ENCODE measurements around the gene BICC1. TPM values are rescaled to one million over a fixed set of nuclear protein-coding genes. Genes with fewer than 3 reads are reported as not detected.

BICC1 gene
- total RNA-seq, 1 experiment from 2014 or later: not detected

DNA sequence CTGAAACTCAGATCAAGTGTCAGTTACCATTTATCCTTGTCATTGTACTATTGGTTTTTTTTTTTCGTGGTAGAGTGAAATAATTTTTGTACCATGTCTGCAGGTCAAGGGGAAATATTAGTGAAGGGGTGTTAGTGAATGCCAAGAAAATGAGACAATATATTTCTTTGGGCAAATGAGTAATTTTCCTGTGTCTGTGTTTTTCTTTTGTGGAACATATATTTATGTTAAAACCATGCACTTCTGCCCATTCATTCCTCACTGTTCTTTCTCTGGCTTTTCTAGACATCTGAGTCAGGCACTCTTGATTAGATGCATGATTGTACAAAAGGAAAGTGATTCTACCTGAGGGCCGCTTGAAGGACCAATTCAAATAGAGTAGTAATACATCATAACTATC is 161.6 kb downstream of the BICC1 start:
- peaks cover 8% of the 10 kb centered on the region; the same call in 1 of the 2 replicates for H3K27me3 ChIP-seq (ENCODE audit: insufficient read depth, low read length)
- ChIA-PET POLR2A (no interaction called here), RAD21 (ENCODE audit: low non-redundant PET in 1 of 2, low total read pairs in 2 of 2, uncharacterized antibody in 2 of 2, unreplicated experiment in 2 of 2) (no interaction called here), CTCF (no interaction called here)
- no peaks in the 10 kb centered on the region for H3K9me3 ChIP-seq (ENCODE audit: control insufficient read depth in 1 of 2, insufficient read depth in 1 of 2, low read depth in 1 of 2, low read length in 2 of 2)
- no peaks in the 10 kb centered on the region for H3K36me3 ChIP-seq (ENCODE audit: control insufficient read depth in 1 of 2, insufficient read depth in 2 of 2, low read length in 2 of 2)
- H4K20me1 ChIP-seq (ENCODE audit: insufficient read depth): no peaks in the 10 kb centered on the region
- no TSS peak for BruUV-seq (replicated peaks)
- H3K4me2 ChIP-seq (ENCODE audit: low read length): no peak overlapping the region
- H3K9me2 ChIP-seq (ENCODE audit: insufficient read depth): no peaks in the 10 kb centered on the region
- H3K27ac ChIP-seq (ENCODE audit: low read depth, low read length): no peak overlapping the region
- H3K4me3 ChIP-seq (replicated peaks in 1 of 2; ENCODE audit: low read depth in 1 of 2, low read length in 2 of 2): no peak overlapping the region
- no peaks in the 10 kb centered on the region for H3K4me1 ChIP-seq (ENCODE audit: control insufficient read depth in 1 of 2, insufficient read depth in 2 of 2, low read length in 2 of 2)
- H3K79me2 ChIP-seq (ENCODE audit: insufficient read depth, low read length): no peaks in the 10 kb centered on the region
- H2AFZ ChIP-seq (ENCODE audit: low read depth, low read length, poor library complexity, severe bottlenecking): no peak overlapping the region
- TF ChIP-seq, protein P1, sequence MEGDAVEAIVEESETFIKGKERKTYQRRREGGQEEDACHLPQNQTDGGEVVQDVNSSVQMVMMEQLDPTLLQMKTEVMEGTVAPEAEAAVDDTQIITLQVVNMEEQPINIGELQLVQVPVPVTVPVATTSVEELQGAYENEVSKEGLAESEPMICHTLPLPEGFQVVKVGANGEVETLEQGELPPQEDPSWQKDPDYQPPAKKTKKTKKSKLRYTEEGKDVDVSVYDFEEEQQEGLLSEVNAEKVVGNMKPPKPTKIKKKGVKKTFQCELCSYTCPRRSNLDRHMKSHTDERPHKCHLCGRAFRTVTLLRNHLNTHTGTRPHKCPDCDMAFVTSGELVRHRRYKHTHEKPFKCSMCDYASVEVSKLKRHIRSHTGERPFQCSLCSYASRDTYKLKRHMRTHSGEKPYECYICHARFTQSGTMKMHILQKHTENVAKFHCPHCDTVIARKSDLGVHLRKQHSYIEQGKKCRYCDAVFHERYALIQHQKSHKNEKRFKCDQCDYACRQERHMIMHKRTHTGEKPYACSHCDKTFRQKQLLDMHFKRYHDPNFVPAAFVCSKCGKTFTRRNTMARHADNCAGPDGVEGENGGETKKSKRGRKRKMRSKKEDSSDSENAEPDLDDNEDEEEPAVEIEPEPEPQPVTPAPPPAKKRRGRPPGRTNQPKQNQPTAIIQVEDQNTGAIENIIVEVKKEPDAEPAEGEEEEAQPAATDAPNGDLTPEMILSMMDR (IDR thresholded peaks at IDR 0.05 in 2 of 3, conservative IDR thresholded peaks at IDR 0.05 in 1 of 3; ENCODE audit: borderline replicate concordance in 1 of 3, insufficient read depth in 1 of 3, low read depth in 2 of 3, low read length in 2 of 3): no peak
- no peak for TF ChIP-seq EZH2 (IDR thresholded peaks at IDR 0.05)
- TF ChIP-seq POLR2A (IDR thresholded peaks at IDR 0.05; ENCODE audit: borderline replicate concordance, extremely low read depth, insufficient read depth, insufficient read length): no peak
- TF ChIP-seq, protein P2, sequence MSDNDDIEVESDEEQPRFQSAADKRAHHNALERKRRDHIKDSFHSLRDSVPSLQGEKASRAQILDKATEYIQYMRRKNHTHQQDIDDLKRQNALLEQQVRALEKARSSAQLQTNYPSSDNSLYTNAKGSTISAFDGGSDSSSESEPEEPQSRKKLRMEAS (IDR thresholded peaks at IDR 0.05): no peak
- no peak for TF ChIP-seq FOSL1 (IDR thresholded peaks at IDR 0.05; ENCODE audit: low read depth)
- TF ChIP-seq RAD21 (IDR thresholded peaks at IDR 0.05; ENCODE audit: low read depth): no peak
- H3K9ac ChIP-seq (ENCODE audit: low read length): no peak overlapping the region
- no peak for ATAC-seq
- intact Hi-C loops (cut with micrococcal nuclease): no loop called here
- DNase-seq (ENCODE audit: low read depth, low spot score): no peak

DNA sequence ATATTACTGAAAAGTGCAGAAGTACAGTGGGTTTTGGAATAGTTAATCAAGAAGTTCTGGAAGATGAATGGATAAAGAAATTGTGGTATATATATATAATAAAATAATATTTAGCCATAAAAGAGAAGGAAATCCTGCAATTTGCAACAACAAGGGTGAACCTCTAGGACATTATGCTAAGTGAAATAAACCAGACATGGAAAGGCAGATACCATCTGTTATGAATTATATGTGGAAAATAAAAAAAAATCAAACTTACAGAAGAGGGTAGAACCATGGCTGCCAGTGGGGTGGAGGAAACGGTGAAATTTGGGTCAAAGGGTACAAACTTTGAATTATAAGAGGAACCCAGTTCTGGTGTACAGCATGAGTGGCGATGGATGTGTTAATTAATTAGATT is 162.6 kb downstream of the BICC1 start:
- no peak overlapping the region for H3K4me3 ChIP-seq (replicated peaks in 1 of 2; ENCODE audit: low read depth in 1 of 2, low read length in 2 of 2)
- H3K79me2 ChIP-seq (ENCODE audit: insufficient read depth, low read length): no peaks in the 10 kb centered on the region
- ChIA-PET POLR2A (no interaction called here), RAD21 (ENCODE audit: low non-redundant PET in 1 of 2, low total read pairs in 2 of 2, uncharacterized antibody in 2 of 2, unreplicated experiment in 2 of 2) (no interaction called here), CTCF (no interaction called here)
- H3K36me3 ChIP-seq (ENCODE audit: control insufficient read depth in 1 of 2, insufficient read depth in 2 of 2, low read length in 2 of 2): no peaks in the 10 kb centered on the region
- no TSS peak for BruUV-seq (replicated peaks)
- H3K9ac ChIP-seq (ENCODE audit: low read length): no peak overlapping the region
- peaks cover 8% of the 10 kb centered on the region; the same call in 1 of the 2 replicates for H3K27me3 ChIP-seq (ENCODE audit: insufficient read depth, low read length)
- ATAC-seq (no peak), DNase-seq (ENCODE audit: low read depth, low spot score) (no peak)
- H3K9me3 ChIP-seq (ENCODE audit: control insufficient read depth in 1 of 2, insufficient read depth in 1 of 2, low read depth in 1 of 2, low read length in 2 of 2): no peaks in the 10 kb centered on the region
- H2AFZ ChIP-seq (ENCODE audit: low read depth, low read length, poor library complexity, severe bottlenecking): no peak overlapping the region
- H3K9me2 ChIP-seq (ENCODE audit: insufficient read depth): no peaks in the 10 kb centered on the region
- no peak overlapping the region for H3K27ac ChIP-seq (ENCODE audit: low read depth, low read length)
- TF ChIP-seq TCF7L2 (IDR thresholded peaks at IDR 0.05; ENCODE audit: borderline replicate concordance, extremely low read depth, insufficient read depth, insufficient read length): no peak
- no peak for TF ChIP-seq JUND (IDR thresholded peaks at IDR 0.05)
- TF ChIP-seq FOSL1 (IDR thresholded peaks at IDR 0.05; ENCODE audit: low read depth): no peak
- no peak for TF ChIP-seq SP1 (IDR thresholded peaks at IDR 0.05; ENCODE audit: low read depth)
- no peak for TF ChIP-seq CBX3 (IDR thresholded peaks at IDR 0.05; ENCODE audit: low read depth)
- TF ChIP-seq EZH2phosphoT487 (IDR thresholded peaks at IDR 0.05; ENCODE audit: borderline replicate concordance): no peak
- no peak for TF ChIP-seq ELF1 (IDR thresholded peaks at IDR 0.05; ENCODE audit: borderline replicate concordance, low read depth)
- no peak for TF ChIP-seq EZH2 (IDR thresholded peaks at IDR 0.05)
- H3K4me1 ChIP-seq (ENCODE audit: control insufficient read depth in 1 of 2, insufficient read depth in 2 of 2, low read length in 2 of 2): no peaks in the 10 kb centered on the region
- intact Hi-C loops (cut with micrococcal nuclease): no loop called here
- no peaks in the 10 kb centered on the region for H4K20me1 ChIP-seq (ENCODE audit: insufficient read depth)
- no peak overlapping the region for H3K4me2 ChIP-seq (ENCODE audit: low read length)
